Measurements from ENCODE around the gene LRP1B.

LRP1B gene

GRCh38 chr2:140199312-140199711 is 1931.5 kb downstream of the LRP1B start:
- DNase-seq = no peak

GRCh38 chr2:140187086-140187485 is 1943.7 kb downstream of the LRP1B start:
- DNase-seq = no peak

GRCh38 chr2:140186313-140186712 is 1944.5 kb downstream of the LRP1B start:
- no peak for DNase-seq

DNA sequence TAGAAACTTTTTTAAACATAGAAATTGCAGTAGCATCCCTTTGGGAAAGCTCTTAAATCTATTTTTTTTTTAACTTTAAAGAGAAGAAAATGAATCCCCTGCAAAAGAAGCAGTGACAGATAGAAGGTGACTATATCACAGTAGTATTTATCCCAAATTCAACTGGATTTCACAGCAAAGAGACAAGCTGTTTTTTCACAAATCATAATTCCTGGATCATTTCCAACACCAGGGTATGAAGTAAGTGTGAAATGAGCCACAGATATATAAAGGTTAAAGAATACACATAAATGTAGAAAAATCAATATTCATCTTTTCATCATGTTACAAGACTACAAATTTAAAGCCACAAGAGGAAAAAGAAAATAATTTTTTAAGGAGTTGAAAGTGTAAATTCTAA is 1945.7 kb downstream of the LRP1B start:
- DNase-seq = no peak

- no peak for DNase-seq
These were observed 1947.6 kb downstream of the LRP1B start for GRCh38 chr2:140183056-140183765.

Data from central memory CD4-positive, alpha-beta T cell (primary cell).